Natural killer cell (primary cell): ENCODE results near the gene ARHGEF16. TPM values are rescaled to one million over a fixed set of nuclear protein-coding genes. Genes with fewer than 3 reads are reported as not detected.

ENCODE experiments used
- ATAC-seq, 3 donors: fragments of 150-1000 bp in 2 of 3; fragments of 200-7000 bp in 1 of 3; cut with Tn5 transposase; 1 replicate in 1 of 3; 2 replicates in 2 of 3; pipeline ENCODE4 v1.10.0; 2021; ENCODE audit warnings: mild to moderate bottlenecking in 2 of 3, moderate library complexity in 2 of 3
- DNase-seq, 2 donors: peaks; one replicate each; pipeline versions ENCODE4 v3.0.0 to v3.0.0-alpha.2; 2013 to 2021; ENCODE audit warnings: mixed read lengths in 1 of 2
- H3K27ac ChIP-seq: one replicate; pipeline ENCODE4 v1.5.1; 2013; ENCODE audit warnings: mild to moderate bottlenecking, low read length
- H3K27me3 ChIP-seq: one replicate; pipeline ENCODE4 v1.6.1; 2013; ENCODE audit warnings: low read length; ENCODE audit not compliant: control insufficient read depth, insufficient read depth
- H3K36me3 ChIP-seq: one replicate; pipeline ENCODE4 v1.6.1; 2013; ENCODE audit warnings: low read length; ENCODE audit not compliant: control insufficient read depth, insufficient read depth
- H3K4me1 ChIP-seq: one replicate; pipeline ENCODE4 v1.6.1; 2013; ENCODE audit warnings: low read length; ENCODE audit not compliant: control insufficient read depth, insufficient read depth
- H3K4me3 ChIP-seq: one replicate; pipeline ENCODE4 v1.5.1; 2013; ENCODE audit warnings: low read length
- H3K9me3 ChIP-seq: one replicate; pipeline ENCODE4 v1.6.1; 2013; ENCODE audit warnings: low read length; ENCODE audit not compliant: control insufficient read depth, insufficient read depth
- H3K27ac Mint-ChIP-seq, 2 donors: one replicate each; pipeline ENCODE4 v1.8.0; 2022; ENCODE audit warnings: mild to moderate bottlenecking in 2 of 2, mixed read lengths in 2 of 2, moderate library complexity in 1 of 2
- H3K27me3 Mint-ChIP-seq, 2 donors: one replicate each; pipeline ENCODE4 v1.8.0; 2022; ENCODE audit warnings: low read depth in 2 of 2, mixed read lengths in 2 of 2
- H3K36me3 Mint-ChIP-seq: one replicate; pipeline ENCODE4 v1.8.0; 2022; ENCODE audit warnings: mixed read lengths
- H3K4me1 Mint-ChIP-seq, 2 donors: one replicate each; pipeline ENCODE4 v1.8.0; 2022; ENCODE audit warnings: mixed read lengths in 2 of 2
- H3K4me3 Mint-ChIP-seq: one replicate; pipeline ENCODE4 v1.8.0; 2022; ENCODE audit warnings: mild to moderate bottlenecking, moderate library complexity, mixed read lengths
- H3K9me3 Mint-ChIP-seq, 2 donors: one replicate each; pipeline ENCODE4 v1.8.0; 2022; ENCODE audit warnings: mixed read lengths in 2 of 2
- WGBS: methylation state at CpG from one replicate; pipeline ENCODE4 v1.1.7; 2013; ENCODE audit warnings: missing lambda C conversion rate; ENCODE audit not compliant: insufficient coverage; 5-methylcytosine and 5-hydroxymethylcytosine counted together
- intact Hi-C: fragments of 100-400 bp; cut with micrococcal nuclease; formaldehyde crosslinking; loops from one replicate; pipeline ENCODE4 v1.14.2; 2022
- total RNA-seq, 4 donors: library from RNA; stranded (reverse); fragments of 120-200 nt in 1 of 4; gene quantifications; one replicate each; pipeline versions ENCODE4 v1.2.3 to v1.2.4, GENCODE V29; 2013 to 2022
- TF ChIP-seq, protein P1 (sequence below): fragments of 200-600 bp; IDR thresholded peaks from one replicate; pipeline ENCODE4 v1.8.0; 2022; ENCODE audit warnings: antibody characterized with exemption

ARHGEF16 gene
- total RNA-seq, 3 donors from 2014 or later (not counting 1 experiment from before 2014, with no cell fraction given), result not detected

DNA sequence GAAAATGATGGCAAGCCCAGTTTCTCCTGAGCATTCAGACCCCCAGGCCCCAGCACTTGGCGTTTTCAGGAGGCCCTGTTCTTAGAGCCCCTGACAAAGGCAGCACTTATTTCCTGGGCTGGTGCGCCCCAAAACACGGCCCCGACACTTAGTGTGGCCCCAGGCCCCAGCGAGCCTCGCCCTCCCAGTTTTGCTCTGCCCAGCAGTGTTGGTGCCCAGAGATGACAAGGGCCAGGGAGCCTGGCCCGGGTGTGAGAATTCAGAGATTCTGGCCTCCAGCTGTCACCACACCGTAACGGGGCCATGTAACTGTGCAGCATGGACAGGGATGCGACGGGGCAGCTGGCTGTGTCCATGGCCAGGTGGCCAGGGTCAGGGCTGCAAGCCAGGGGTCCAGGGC lies 18.0 kb upstream of the ARHGEF16 start:
- WGBS, result 91% methylated on average over 11 of the region's 11 CpGs
- no peak for ATAC-seq
- Mint-ChIP-seq H3K4me3 (no peak overlapping the region), H3K36me3 (no peaks in the 10 kb centered on the region), H3K27ac (no peak overlapping the region), H3K27me3 (no peaks in the 10 kb centered on the region), H3K4me1 (no peaks in the 10 kb centered on the region), H3K9me3 (no peaks in the 10 kb centered on the region)
- no peak for DNase-seq
- intact Hi-C loops, result no loop called here
- H3K27ac ChIP-seq, result no peak overlapping the region
- no peaks in the 10 kb centered on the region for H3K9me3 ChIP-seq
- H3K36me3 ChIP-seq, result no peaks in the 10 kb centered on the region
- no peaks in the 10 kb centered on the region for H3K27me3 ChIP-seq
- no peak overlapping the region for H3K4me3 ChIP-seq
- TF ChIP-seq, protein P1, sequence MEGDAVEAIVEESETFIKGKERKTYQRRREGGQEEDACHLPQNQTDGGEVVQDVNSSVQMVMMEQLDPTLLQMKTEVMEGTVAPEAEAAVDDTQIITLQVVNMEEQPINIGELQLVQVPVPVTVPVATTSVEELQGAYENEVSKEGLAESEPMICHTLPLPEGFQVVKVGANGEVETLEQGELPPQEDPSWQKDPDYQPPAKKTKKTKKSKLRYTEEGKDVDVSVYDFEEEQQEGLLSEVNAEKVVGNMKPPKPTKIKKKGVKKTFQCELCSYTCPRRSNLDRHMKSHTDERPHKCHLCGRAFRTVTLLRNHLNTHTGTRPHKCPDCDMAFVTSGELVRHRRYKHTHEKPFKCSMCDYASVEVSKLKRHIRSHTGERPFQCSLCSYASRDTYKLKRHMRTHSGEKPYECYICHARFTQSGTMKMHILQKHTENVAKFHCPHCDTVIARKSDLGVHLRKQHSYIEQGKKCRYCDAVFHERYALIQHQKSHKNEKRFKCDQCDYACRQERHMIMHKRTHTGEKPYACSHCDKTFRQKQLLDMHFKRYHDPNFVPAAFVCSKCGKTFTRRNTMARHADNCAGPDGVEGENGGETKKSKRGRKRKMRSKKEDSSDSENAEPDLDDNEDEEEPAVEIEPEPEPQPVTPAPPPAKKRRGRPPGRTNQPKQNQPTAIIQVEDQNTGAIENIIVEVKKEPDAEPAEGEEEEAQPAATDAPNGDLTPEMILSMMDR, result no peak
- no peaks in the 10 kb centered on the region for H3K4me1 ChIP-seq

- intact Hi-C loops, result no loop called here
- H3K27me3 ChIP-seq, result no peaks in the 10 kb centered on the region
- no peaks in the 10 kb centered on the region for H3K36me3 ChIP-seq
- no peak for DNase-seq
- H3K27ac ChIP-seq, result no peak overlapping the region
- no peak for ATAC-seq
- Mint-ChIP-seq H3K27ac (no peak overlapping the region), H3K4me1 (no peaks in the 10 kb centered on the region), H3K4me3 (no peak overlapping the region), H3K9me3 (no peaks in the 10 kb centered on the region), H3K36me3 (no peaks in the 10 kb centered on the region), H3K27me3 (no peaks in the 10 kb centered on the region)
- H3K9me3 ChIP-seq, result no peaks in the 10 kb centered on the region
- H3K4me3 ChIP-seq, result no peak overlapping the region
- no peaks in the 10 kb centered on the region for H3K4me1 ChIP-seq
- TF ChIP-seq, protein P1, result no peak
- WGBS, result 87% methylated on average over 14 of the region's 14 CpGs
These were observed 17.6 kb upstream of the ARHGEF16 start for GRCh38 chr1:3436901-3437300.

DNA sequence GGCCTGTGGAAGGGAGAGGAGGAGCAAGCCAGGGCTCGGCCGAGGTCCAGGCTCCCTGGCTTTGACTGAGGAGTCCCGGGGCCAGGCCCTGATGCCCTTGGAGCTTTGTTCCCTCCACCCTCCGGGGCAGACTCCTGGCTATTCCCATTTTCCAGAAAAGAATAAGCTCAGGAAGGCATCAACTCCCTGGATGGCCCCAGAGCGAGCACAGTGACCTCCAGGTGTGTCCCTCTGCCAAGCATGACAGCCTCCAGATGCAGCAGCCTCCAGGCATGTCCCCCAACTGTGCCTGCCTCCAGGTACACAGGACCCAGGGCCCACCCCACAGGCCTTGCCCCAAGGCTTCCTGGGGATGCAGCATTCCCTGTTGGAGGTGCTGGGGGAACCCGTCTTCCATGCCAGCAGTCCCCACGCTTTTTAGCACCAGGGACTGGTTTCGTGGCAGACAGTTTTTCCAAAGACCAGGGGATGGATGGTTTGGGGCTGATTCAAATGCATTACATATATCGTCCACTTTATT lies 15.7 kb upstream of the ARHGEF16 start:
- no peaks in the 10 kb centered on the region for H3K4me1 ChIP-seq
- H3K36me3 ChIP-seq, result no peaks in the 10 kb centered on the region
- TF ChIP-seq, protein P1, result no peak
- no peaks in the 10 kb centered on the region for H3K36me3 Mint-ChIP-seq
- intact Hi-C loops, result no loop called here
- H3K4me3 ChIP-seq, result no peak overlapping the region
- no peaks in the 10 kb centered on the region for H3K9me3 Mint-ChIP-seq
- peaks cover 5 to 6% of the 10 kb centered on the region in 2 donors for H3K27me3 Mint-ChIP-seq
- no peak overlapping the region for H3K4me3 Mint-ChIP-seq
- ATAC-seq (no peak), DNase-seq (no peak)
- H3K27me3 ChIP-seq, result no peaks in the 10 kb centered on the region
- WGBS, result 90% methylated on average over 7 of the region's 9 CpGs
- H3K9me3 ChIP-seq, result no peaks in the 10 kb centered on the region
- H3K27ac ChIP-seq, result no peak overlapping the region
- no peak overlapping the region for H3K27ac Mint-ChIP-seq
- no peaks in the 10 kb centered on the region for H3K4me1 Mint-ChIP-seq
